Embryonic facial prominence (tissue), 1 donor: Measurements from ENCODE around the gene ELMO1.

ENCODE experiments used
- DNase-seq: peaks from one replicate; pipeline ENCODE4 v3.0.0-alpha.2; 2016; ENCODE audit errors: extremely low spot score

Gene ELMO1

GRCh38 chr7:36923185-36923584 is 525.5 kb downstream of the ELMO1 start:
- DNase-seq = no peak

- DNase-seq = no peak
These were observed 528.2 kb downstream of the ELMO1 start for GRCh38 chr7:36920433-36920832.

GRCh38 chr7:36919738-36920137 is 528.9 kb downstream of the ELMO1 start:
- DNase-seq = no peak

GRCh38 chr7:36918591-36918990 is 530.1 kb downstream of the ELMO1 start:
- no peak for DNase-seq

- DNase-seq = no peak
These were observed 532.0 kb downstream of the ELMO1 start for GRCh38 chr7:36916619-36917018.

GRCh38 chr7:36916116-36916515 is 532.5 kb downstream of the ELMO1 start:
- DNase-seq = no peak

GRCh38 chr7:36911788-36912187 is 536.9 kb downstream of the ELMO1 start:
- no peak for DNase-seq

- no peak for DNase-seq
These were observed 537.8 kb downstream of the ELMO1 start for GRCh38 chr7:36910859-36911258.

GRCh38 chr7:36910401-36910800 is 538.3 kb downstream of the ELMO1 start:
- no peak for DNase-seq

- no peak for DNase-seq
These were observed 541.6 kb downstream of the ELMO1 start for GRCh38 chr7:36906956-36907635.

- no peak for DNase-seq
These were observed 542.2 kb downstream of the ELMO1 start for GRCh38 chr7:36906448-36906847.

- DNase-seq = no peak
These were observed 542.8 kb downstream of the ELMO1 start for GRCh38 chr7:36905841-36906240.

GRCh38 chr7:36904802-36905201 is 543.9 kb downstream of the ELMO1 start:
- DNase-seq = no peak

- no peak for DNase-seq
These were observed 544.6 kb downstream of the ELMO1 start for GRCh38 chr7:36904101-36904500.

GRCh38 chr7:36900988-36901710 is 547.5 kb downstream of the ELMO1 start:
- DNase-seq = no peak

GRCh38 chr7:36898186-36898585 is 550.5 kb downstream of the ELMO1 start:
- DNase-seq = no peak

GRCh38 chr7:36896956-36897590 is 551.6 kb downstream of the ELMO1 start:
- DNase-seq = no peak

- no peak for DNase-seq
These were observed 552.2 kb downstream of the ELMO1 start for GRCh38 chr7:36896418-36896817.

- no peak for DNase-seq
These were observed 553.5 kb downstream of the ELMO1 start for GRCh38 chr7:36895192-36895591.

GRCh38 chr7:36894190-36894589 is 554.5 kb downstream of the ELMO1 start:
- DNase-seq = no peak

GRCh38 chr7:36889182-36889581 is 559.5 kb downstream of the ELMO1 start:
- no peak for DNase-seq

GRCh38 chr7:36887969-36888368 is 560.7 kb downstream of the ELMO1 start:
- DNase-seq = no peak

- no peak for DNase-seq
These were observed 561.4 kb downstream of the ELMO1 start for GRCh38 chr7:36887233-36887632.
